ENCODE data around the gene GLUL.

GLUL gene

GRCh38 chr1:182387566-182387965 lies 4.0 kb downstream of the GLUL start:
- no peak overlapping the region for H3K4me3 ChIP-seq (ENCODE audit: low read length)
- TF ChIP-seq CTCF (conservative IDR thresholded peaks at IDR 0.05; ENCODE audit: low read length), result no peak
- no peak for DNase-seq (ENCODE audit: low read depth)

- TF ChIP-seq CTCF (conservative IDR thresholded peaks at IDR 0.05; ENCODE audit: low read length), result no peak
- H3K4me3 ChIP-seq (ENCODE audit: low read length), result no peak overlapping the region
- no peak for DNase-seq (ENCODE audit: low read depth)
Observed at GRCh38 chr1:182386980-182387379, 4.6 kb downstream of the GLUL start.

GRCh38 chr1:182385885-182386853 lies 5.4 kb downstream of the GLUL start:
- DNase-seq (ENCODE audit: low read depth), result no peak

GRCh38 chr1:182384387-182384960 lies 7.1 kb downstream of the GLUL start:
- no peak for TF ChIP-seq CTCF (conservative IDR thresholded peaks at IDR 0.05; ENCODE audit: low read length)
- no peak for DNase-seq (ENCODE audit: low read depth)
- H3K4me3 ChIP-seq (ENCODE audit: low read length), result no peak overlapping the region

More at GRCh38 chr1:182385885-182386853, 5.4 kb downstream of the GLUL start:
- no peak overlapping the region for H3K4me3 ChIP-seq (ENCODE audit: low read length)
- no peak for TF ChIP-seq CTCF (conservative IDR thresholded peaks at IDR 0.05; ENCODE audit: low read length)

GRCh38 chr1:182383934-182384333 lies 7.7 kb downstream of the GLUL start:
- H3K4me3 ChIP-seq (ENCODE audit: low read length), result no peak overlapping the region
- no peak for TF ChIP-seq CTCF (conservative IDR thresholded peaks at IDR 0.05; ENCODE audit: low read length)
- DNase-seq (ENCODE audit: low read depth), result no peak

GRCh38 chr1:182383037-182383661 lies 8.4 kb downstream of the GLUL start:
- no peak for TF ChIP-seq CTCF (conservative IDR thresholded peaks at IDR 0.05; ENCODE audit: low read length)
- DNase-seq (ENCODE audit: low read depth), result no peak
- no peak overlapping the region for H3K4me3 ChIP-seq (ENCODE audit: low read length)
